GM11168 (cell line): ENCODE data around the gene EVA1C.
"Not testable (repeated sequence)": the region's sequence is repeated elsewhere in the genome, so short reads cannot be mapped to it uniquely, and the experiment has no call there.

Experiments used
- in situ Hi-C: fragments of 300-500 bp; cut with MboI; formaldehyde crosslinking; loops from one replicate; pipeline ENCODE4 v1.12.0; 2022; ENCODE audit warnings: low sequenced_read_pairs; ENCODE audit not compliant: unreplicated experiment

The EVA1C gene

GRCh38 chr21:32521736-32522355 lies 109.3 kb downstream of the EVA1C start:
- in situ Hi-C loops = no loop called here

DNA sequence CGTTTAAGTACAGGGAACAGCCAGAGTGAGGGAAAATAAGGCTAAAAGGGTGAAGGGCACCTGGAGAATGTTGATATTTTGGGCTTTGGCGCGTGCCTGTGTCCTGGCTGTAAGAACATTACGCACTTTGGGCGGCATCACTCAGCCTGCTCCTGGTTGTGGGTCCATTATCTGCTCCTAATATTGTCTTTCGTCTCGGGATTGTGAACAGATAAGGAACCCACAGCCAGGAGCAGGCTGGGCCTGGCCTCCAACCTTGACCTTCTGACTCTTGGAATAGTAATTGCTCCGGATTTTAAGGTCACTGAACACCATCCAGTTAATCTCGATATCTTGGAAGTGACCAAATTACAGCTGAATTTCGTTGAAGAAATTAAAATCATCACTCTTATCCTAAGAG lies 111.0 kb downstream of the EVA1C start:
- in situ Hi-C loops = no loop called here

GRCh38 chr21:32523988-32524719 lies 111.6 kb downstream of the EVA1C start:
- in situ Hi-C loops = no loop called here

- in situ Hi-C loops = no loop called here
Measured at GRCh38 chr21:32525282-32525681, 112.8 kb downstream of the EVA1C start.

DNA sequence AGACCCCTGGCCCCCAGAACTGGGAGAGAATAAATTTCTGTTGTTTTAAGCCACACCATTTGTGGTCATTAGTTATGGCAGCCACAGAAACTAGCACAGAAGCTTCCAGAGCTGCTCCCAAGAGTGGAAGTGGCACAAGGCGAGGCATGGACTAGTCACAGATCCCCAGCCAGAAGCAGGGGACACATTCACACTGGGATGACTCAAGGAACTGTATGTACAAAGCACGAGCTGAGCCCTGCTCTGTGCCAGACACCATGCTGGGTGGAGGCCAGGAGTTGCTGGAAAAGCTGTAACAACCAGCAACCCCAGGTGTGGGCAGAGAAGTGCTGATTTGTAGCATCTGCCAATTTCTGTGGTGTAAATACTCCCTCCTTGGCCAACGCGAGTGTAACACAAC lies 117.2 kb downstream of the EVA1C start:
- in situ Hi-C loops = no loop called here

DNA sequence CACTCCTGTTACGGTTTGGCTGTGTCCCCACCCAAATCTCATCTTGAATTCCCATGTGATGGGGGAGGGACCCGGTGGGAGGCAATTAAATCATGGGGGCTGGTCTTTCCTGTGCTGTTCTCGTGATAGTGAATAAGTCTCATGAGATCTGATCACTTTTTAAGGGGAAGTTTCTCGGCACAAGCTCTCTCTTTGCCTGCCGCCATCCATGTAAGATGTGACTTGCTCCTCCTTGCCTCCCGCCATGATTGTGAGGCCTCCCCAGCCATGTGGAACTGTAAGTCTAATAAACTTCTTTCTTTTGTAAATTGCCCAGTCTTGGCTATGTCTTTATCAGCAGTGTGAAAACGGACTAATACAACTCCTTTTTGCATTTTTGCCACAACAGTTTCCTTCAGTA lies 118.3 kb downstream of the EVA1C start:
- in situ Hi-C loops = not testable (repeated sequence)

GRCh38 chr21:32531561-32531960 lies 119.1 kb downstream of the EVA1C start:
- in situ Hi-C loops = not testable (repeated sequence)

DNA sequence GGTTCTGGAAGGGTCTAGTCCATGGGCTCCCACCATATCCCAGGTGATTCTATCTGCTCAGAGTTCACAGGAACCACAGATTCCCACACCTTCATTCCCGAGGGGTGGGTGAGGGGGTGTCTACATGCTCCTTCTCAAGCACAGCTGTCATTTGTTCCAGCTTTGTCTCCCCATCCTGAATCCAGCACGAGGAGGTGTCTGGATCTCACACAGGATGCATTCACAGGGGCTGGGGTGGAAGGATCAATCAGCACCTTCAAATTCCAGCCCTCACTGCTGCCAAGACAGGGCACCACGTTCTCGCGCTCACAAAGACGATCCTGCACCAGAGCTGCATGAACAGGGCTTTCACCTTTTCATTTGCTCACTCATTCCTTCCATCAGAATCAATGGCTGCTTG lies 120.1 kb downstream of the EVA1C start:
- in situ Hi-C loops = no loop called here

DNA sequence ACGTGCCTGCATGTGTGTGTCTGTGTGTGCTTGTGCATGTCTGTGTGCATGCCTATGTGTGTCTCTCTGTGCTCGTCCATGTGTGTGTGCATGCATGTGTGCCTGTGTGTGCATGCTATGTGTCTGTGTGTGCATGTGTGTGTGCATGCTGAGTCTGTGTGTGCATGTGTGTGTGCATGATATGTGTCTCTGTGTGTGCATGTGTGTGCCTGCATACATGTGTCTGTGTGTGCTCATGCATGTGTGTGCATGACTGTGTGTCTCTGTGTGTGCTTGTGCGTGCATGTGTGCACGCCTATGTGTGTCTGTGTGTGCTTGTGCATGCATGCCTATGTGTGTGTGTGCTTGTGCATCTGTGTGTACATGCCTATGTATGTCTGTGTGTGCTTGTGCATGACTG lies 120.5 kb downstream of the EVA1C start:
- in situ Hi-C loops = no loop called here

GRCh38 chr21:32533611-32534010 lies 121.1 kb downstream of the EVA1C start:
- in situ Hi-C loops = no loop called here

DNA sequence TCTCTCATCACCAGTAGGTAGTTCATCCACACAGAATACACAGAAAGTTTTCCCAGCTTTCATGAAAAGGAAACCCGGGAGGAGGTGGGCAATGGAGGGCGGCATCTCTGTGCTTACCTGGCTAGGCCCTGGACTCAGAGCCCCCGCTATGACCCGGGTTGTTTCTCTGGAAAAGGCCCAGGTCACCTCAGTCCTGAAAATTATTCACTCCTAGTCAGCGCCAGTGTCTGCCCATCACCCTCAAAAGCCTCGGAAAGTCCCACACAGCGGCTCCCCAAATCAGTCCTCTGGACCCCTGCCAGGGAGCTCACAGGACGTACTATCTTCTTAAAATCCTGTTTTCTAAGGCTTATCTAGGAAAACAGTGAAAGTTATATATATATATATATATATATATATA lies 121.6 kb downstream of the EVA1C start:
- in situ Hi-C loops = no loop called here

GRCh38 chr21:32535612-32536011 lies 123.1 kb downstream of the EVA1C start:
- in situ Hi-C loops = no loop called here

DNA sequence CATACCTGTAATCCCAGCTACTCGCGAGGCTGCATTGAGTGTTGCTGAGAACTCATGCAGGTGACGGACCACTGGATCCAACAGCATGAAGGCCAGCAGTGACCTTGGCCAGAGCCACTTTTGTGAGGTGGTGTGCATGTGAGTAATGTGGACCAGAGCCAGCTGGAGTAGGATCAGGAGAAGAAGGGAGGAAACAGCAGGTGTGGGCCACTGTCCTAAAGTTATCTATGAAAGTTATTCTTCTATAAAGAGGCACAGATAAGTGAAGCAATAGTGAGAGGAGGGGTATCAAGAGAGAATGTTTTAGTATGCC lies 125.0 kb downstream of the EVA1C start:
- in situ Hi-C loops = no loop called here

DNA sequence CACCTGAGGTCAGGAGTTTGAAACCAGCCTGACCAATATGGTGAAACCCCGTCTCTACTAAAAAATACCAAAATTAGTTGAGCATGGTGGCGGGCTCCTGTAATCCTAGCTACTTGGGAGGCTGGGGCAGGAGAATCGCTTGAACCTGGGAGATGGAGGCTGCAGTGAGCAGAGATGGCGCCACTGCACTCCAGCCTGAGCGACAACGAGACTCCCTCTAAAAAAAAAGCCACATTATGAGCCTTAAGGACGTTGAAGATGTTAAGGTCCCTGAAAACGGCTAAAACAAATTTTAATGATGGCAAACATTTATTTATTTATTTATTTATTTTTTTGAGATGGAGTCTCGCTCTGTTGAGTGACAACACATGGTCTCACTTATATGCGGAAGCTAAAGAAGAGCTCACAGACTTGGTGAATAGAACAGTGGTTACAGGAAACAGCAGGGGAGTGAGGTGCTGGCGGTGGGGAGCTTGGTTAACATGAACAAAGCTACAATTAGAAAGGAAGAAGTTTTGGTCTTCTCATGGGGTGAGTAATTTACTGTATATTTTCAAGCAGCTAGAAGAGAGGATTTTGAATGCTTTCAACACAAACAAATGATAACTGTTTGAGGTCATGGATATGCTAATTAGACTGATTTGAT lies 125.8 kb downstream of the EVA1C start:
- in situ Hi-C loops = no loop called here

- in situ Hi-C loops = no loop called here
Measured at GRCh38 chr21:32539378-32539777, 126.9 kb downstream of the EVA1C start.

DNA sequence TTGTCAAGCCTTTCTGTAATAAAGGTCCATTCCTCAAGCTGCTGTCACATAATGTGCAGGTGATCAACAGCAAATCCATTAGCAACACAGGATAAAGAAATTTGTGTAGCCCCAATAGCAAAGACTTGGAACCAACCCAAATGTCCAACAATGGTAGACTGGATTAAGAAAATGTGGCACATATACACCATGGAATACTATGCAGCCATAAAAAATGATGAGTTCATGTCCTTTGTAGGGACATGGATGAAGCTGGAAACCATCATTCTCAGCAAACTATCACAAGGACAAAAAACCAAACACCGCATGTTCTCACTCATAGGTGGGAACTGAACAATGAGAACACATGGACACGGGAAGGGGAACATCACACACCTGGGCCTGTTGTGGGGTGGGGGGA lies 130.6 kb downstream of the EVA1C start:
- in situ Hi-C loops = not testable (repeated sequence)

- in situ Hi-C loops = no loop called here
Measured at GRCh38 chr21:32543975-32544374, 131.5 kb downstream of the EVA1C start.

DNA sequence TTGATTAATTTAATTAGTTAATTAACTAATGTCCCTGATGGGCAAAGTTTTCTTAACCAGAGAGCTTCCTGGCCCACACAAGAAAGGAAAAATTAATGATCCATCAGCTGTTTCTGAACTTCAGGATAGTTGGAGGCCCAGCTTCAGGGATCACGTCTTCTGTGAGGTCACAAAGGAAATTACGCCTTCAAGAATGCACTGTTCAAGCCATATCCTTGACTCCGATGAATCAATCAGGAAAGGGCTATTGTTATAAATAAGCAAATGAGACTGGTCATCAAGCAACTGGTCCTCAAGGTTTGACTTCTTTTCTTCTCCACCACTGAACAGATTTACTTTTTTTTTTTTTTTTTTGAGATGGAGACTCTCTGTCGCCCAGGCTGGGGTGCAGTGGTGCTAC lies 132.2 kb downstream of the EVA1C start:
- in situ Hi-C loops = no loop called here

DNA sequence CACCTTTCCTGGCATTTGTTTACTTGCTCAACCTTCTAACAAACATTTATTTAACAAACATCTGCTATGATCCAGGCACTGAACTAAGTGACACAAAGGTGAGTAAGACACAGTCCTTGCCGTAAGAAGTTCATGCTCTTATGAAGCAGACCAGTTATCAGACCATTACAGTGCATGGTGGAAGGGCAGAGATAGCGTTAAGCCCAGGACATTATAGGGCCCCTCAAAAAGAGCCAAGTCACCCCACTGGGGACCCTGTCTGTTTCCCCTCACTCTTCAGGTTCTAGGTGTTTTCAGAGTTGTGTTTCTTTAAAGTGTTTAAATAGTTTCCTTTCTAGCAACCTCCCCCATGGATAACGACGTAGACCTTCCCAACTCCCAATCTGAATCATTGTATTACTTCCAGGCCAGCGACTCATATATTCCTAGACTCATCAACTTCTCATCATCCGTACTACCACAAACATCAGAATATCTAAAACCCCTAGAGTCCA lies 133.5 kb downstream of the EVA1C start:
- in situ Hi-C loops = no loop called here

DNA sequence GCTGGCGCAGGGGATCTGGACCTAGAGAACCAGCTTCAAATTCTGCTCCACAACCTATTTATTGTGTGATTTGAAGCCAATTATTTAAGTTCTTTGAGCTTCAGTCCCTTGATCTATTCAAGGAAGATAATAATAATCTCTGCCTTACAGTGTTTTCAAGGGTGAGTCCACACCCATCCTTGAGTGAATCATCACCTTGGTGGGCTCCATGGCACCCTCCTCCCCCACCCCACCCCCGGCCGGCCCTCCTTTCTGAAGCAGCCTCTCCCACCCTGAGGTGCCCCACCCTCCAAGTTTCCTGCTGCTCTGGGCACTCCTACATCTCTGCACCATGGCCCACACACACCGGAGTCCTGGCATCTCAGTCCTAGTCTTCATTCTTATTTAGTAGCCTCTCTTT lies 134.5 kb downstream of the EVA1C start:
- in situ Hi-C loops = no loop called here

DNA sequence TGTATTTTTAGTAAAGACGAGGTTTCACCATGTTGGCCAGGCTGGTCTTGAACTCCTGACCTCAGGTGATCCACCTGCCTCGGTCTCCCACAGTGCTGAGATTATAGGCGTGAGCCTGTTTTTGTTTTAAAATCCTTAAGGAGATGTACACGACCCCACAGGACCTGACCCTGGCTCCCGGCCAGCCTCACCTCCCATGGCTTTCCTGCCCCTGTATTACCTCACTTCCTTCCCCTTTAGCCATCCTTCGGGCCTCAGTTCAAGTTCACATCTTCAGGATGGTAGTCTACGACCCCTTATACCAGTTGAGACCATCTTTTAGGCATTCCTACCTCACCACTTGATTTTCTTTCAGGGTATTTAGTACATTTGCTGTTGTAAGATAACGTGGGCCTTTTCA lies 136.5 kb downstream of the EVA1C start:
- in situ Hi-C loops = no loop called here

- in situ Hi-C loops = no loop called here
Measured at GRCh38 chr21:32549440-32549839, 136.9 kb downstream of the EVA1C start.
